Measurements from ENCODE around the gene WNK2.

DNA sequence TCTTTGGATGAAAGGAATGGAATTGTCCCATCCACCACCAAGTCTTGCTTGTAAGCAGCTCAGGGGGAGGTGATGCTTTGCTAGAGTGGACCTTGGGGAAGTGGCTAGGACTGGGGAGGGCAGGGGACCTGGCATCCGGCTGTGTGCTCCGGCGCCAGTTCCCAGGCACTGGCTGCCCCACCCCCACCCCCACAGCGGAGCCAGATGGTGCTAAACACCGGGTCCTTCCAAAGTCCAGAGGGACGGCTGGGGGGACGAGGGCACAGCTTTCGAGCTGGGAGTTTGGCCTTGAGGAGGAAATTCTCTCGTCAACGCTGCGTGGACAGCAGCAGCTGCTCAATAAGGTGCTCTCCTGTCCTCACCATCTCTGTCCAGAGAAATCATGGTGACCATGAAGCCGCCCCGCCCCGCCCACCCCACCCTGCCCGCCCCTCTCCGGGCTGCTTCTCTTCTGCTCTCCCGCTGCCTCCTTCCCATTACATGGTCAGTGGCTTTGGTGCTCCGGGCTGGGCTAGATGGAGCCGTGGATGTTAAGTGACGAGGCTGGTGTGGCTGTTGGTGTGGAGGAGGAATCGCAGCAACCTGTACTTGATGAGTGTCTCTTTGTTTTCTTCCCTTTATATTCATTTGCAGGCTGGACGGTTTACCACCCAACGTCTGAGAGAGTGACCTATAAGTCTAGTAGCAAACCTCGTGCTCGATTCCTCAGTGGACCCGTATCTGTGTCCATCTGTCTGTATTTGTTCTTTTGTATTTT lies 115.7 kb downstream of the WNK2 start:
- TF ChIP-seq POLR2A (IDR thresholded peaks at IDR 0.05; ENCODE audit: low read length), result no peak
- TF ChIP-seq GATA1 (IDR thresholded peaks at IDR 0.05; ENCODE audit: low read depth, low read length), result no peak
